ENCODE measurements around the gene GOLGA7B.

Gene GOLGA7B

GRCh38 chr10:97886286-97886685 is 36.6 kb downstream of the GOLGA7B start:
- TF ChIP-seq CREB1 (IDR thresholded peaks at IDR 0.05; ENCODE audit: low read depth): no peak
- no peak for TF ChIP-seq MAX (IDR thresholded peaks at IDR 0.05)
- no peak for TF ChIP-seq FOXM1 (IDR thresholded peaks at IDR 0.05; ENCODE audit: borderline replicate concordance, low read depth)
- no peak for TF ChIP-seq TEAD4 (IDR thresholded peaks at IDR 0.05)
- TF ChIP-seq RAD21 (IDR thresholded peaks at IDR 0.05; ENCODE audit: low read depth): no peak
- TF ChIP-seq ZBTB7A (IDR thresholded peaks at IDR 0.05; ENCODE audit: low read depth): no peak
- no peak for TF ChIP-seq TAF1 (IDR thresholded peaks at IDR 0.05; ENCODE audit: low read depth)
- no peak for TF ChIP-seq NFIC (IDR thresholded peaks at IDR 0.05)
- TF ChIP-seq EGR1 (IDR thresholded peaks at IDR 0.05): no peak
- TF ChIP-seq CEBPB (IDR thresholded peaks at IDR 0.05): no peak
- no peak for TF ChIP-seq EP300 (IDR thresholded peaks at IDR 0.05; ENCODE audit: borderline replicate concordance)
- TF ChIP-seq REST (IDR thresholded peaks at IDR 0.05; ENCODE audit: low read depth): no peak
- TF ChIP-seq TCF12 (IDR thresholded peaks at IDR 0.05; ENCODE audit: low read depth): no peak
- TF ChIP-seq USF1 (IDR thresholded peaks at IDR 0.05): no peak
- no peak for TF ChIP-seq YY1 (IDR thresholded peaks at IDR 0.05; ENCODE audit: low read depth)

- TF ChIP-seq CREB1 (IDR thresholded peaks at IDR 0.05; ENCODE audit: low read depth): no peak
- TF ChIP-seq USF1 (IDR thresholded peaks at IDR 0.05): no peak
- no peak for TF ChIP-seq YY1 (IDR thresholded peaks at IDR 0.05; ENCODE audit: low read depth)
- TF ChIP-seq TEAD4 (IDR thresholded peaks at IDR 0.05): no peak
- no peak for TF ChIP-seq REST (IDR thresholded peaks at IDR 0.05; ENCODE audit: low read depth)
- TF ChIP-seq NFIC (IDR thresholded peaks at IDR 0.05): no peak
- TF ChIP-seq TCF12 (IDR thresholded peaks at IDR 0.05; ENCODE audit: low read depth): no peak
- TF ChIP-seq RAD21 (IDR thresholded peaks at IDR 0.05; ENCODE audit: low read depth): no peak
- TF ChIP-seq TAF1 (IDR thresholded peaks at IDR 0.05; ENCODE audit: low read depth): no peak
- TF ChIP-seq MAX (IDR thresholded peaks at IDR 0.05): no peak
- TF ChIP-seq FOXM1 (IDR thresholded peaks at IDR 0.05; ENCODE audit: borderline replicate concordance, low read depth): no peak
- TF ChIP-seq CEBPB (IDR thresholded peaks at IDR 0.05): no peak
- no peak for TF ChIP-seq EGR1 (IDR thresholded peaks at IDR 0.05)
These were observed 37.8 kb downstream of the GOLGA7B start for GRCh38 chr10:97887399-97887798.

- TF ChIP-seq EGR1 (IDR thresholded peaks at IDR 0.05) (no peak), TCF12 (IDR thresholded peaks at IDR 0.05; ENCODE audit: low read depth) (no peak), TEAD4 (IDR thresholded peaks at IDR 0.05) (no peak), MAX (IDR thresholded peaks at IDR 0.05) (no peak), CEBPB (IDR thresholded peaks at IDR 0.05) (no peak), YY1 (IDR thresholded peaks at IDR 0.05; ENCODE audit: low read depth) (no peak)
These were observed 38.5 kb downstream of the GOLGA7B start for GRCh38 chr10:97888134-97888533.

GRCh38 chr10:97888641-97889262 is 39.1 kb downstream of the GOLGA7B start:
- TF ChIP-seq YY1 (IDR thresholded peaks at IDR 0.05; ENCODE audit: low read depth) (no peak), TCF12 (IDR thresholded peaks at IDR 0.05; ENCODE audit: low read depth) (peak; percentile 31; the same call in 1 of the 2 replicates), RAD21 (IDR thresholded peaks at IDR 0.05; ENCODE audit: low read depth) (no peak), TEAD4 (IDR thresholded peaks at IDR 0.05) (peak; percentile 25; the same call in 1 of the 2 replicates)

- TF ChIP-seq CREB1 (IDR thresholded peaks at IDR 0.05; ENCODE audit: low read depth) (no peak), ZBTB7A (IDR thresholded peaks at IDR 0.05; ENCODE audit: low read depth) (0 out of 2 replicates have a peak, but pooled peaks have one; percentile 6)
These were observed 40.0 kb downstream of the GOLGA7B start for GRCh38 chr10:97889461-97890265.

Data from Ishikawa (cell line).